Uterus (tissue), 2 donors: ENCODE data around the gene SERPINE3.

Experiments
- CTCF ChIP-seq, 4 experiments: fragments of 200-600 bp in 2 of 4; fragments of 450-650 bp in 2 of 4; sonication (generic) in 2 of 4; IDR thresholded peaks; one replicate each; pipeline ENCODE4 v1.5.1; 2016 to 2019; ENCODE audit warnings: antibody characterized with exemption in 4 of 4, mild to moderate bottlenecking in 2 of 4, moderate library complexity in 1 of 4
- POLR2A ChIP-seq, 2 donors: fragments of 450-650 bp; IDR thresholded peaks; one replicate each; pipeline ENCODE4 v1.6.1; 2016; ENCODE audit warnings: antibody characterized with exemption in 2 of 2, mild to moderate bottlenecking in 1 of 2, moderate library complexity in 1 of 2

- no peak for TF ChIP-seq CTCF (IDR thresholded peaks at IDR 0.05)
- no peak for TF ChIP-seq POLR2A (IDR thresholded peaks at IDR 0.05)
These were observed 2.3 kb downstream of the SERPINE3 start for GRCh38 chr13:51341791-51342190.
